HPDE6-E6E7 (cell line): ENCODE measurements around the gene MUC16.
"Not testable (repeated sequence)": the region's sequence is repeated elsewhere in the genome, so short reads cannot be mapped to it uniquely, and the experiment has no call there.

Experiments used
- DNase-seq: peaks from one replicate; pipeline ENCODE4 v3.0.0; 2011; ENCODE audit warnings: missing footprints; ENCODE audit errors: extremely low spot score

MUC16 gene

DNA sequence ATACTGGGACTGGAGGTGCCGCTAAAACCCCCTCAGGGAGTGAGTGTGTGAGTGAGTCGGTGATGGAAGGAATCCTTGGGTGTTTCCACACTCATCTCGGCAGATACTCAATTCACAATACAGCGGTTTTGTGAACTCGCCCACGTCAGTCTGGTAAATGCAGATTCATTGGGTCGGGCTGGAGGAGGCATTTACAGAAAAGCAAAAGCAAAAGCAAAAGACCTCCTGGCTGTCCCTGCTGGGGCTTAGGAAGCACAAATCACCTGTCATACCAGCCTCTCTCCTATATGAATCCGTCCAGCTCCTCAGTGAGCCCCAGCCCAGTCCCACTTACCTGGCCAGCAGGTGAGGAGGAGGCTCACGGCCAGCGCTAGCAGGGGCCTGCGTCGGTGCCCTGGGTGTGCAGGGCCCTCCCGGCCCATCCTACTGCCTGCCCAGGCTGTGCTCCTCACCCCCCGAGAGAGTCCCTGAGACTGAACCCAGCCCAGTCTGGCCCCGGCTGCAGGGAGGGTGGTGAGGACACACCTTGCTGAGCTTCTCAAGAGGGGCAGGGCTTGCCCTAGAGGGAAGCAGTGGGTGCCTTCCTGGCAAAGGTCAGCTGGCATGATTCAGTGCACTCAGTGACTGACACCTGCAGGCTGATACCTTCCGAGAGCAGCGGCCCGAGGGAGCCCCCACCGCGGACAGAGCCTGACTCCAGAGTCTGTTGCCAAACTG, at the start of gene MUC16:
Gene MUC16, minus strand, starts transcription at position 475 of the 717 bp plus-strand sequence.
- DNase-seq = no peak

DNA sequence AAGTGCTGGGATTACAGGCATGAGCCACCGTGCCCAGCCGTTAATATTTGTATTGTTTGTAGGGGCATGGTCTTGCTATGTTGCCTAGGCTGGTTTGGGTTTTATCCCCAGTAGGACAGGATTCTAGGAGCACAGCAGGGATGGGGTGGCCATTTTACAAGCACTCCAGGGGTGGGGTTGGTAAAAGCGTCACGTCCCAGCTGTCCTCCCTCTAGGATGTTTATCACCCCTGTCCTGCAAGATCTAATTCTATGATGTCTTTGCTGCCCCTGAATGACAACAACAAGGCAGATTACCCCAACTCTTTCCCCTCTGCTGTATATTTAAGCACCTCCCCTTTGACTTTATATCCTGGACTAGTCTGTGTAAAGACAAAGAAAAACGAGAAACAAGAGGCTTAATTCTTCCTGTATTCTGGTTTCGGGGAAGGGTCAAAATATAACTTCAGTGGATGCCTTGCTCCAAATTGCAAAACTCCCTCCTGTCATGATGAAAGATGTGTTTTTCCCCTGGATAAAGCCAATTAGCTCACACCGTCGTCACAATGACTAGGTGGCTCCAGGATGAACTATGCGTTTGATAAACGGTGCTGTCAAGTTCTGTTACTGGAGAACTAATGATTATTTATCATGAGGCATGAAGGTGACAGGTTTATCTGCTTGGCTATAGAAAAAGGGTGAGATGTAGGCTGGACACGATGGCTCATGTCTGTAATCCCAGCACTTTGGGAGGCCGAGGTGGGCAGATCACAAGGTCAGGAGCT, 48.9 kb upstream of the MUC16 start:
- DNase-seq = no peak

DNA sequence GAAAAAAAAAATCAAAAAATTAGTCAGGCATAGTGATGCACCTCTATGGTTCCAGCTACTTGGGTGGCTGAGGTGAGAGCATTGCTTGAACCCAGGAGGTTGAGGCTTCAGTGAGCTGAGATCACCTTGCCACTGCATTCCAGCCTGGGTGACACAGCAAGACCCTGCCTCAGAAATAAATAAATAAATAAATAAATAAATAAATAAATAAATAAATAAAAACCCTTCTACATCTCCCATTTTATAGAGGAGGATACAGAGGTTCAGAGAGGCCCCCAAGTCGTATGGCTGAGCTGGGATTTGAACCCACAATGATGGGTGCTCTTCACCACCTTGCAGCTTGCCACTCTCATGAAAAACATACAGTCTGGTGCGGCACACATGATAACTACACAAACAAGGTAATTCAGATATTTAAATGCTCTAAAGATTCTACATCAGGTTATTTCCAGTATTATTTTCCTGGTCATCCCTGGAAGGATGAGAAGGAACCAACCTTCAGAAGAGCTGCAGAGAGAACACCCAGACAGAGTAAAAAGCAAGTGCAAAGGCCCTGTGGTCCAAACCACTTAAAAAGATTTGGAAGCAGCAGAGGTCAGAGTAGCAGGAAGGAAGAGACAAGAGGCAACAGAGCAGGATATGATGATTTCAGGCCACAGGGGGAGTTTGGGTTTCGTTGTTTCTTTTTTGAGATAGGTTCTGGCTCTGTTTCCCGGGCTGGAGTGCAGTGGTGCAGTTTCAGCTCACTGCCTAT, 47.5 kb upstream of the MUC16 start:
- DNase-seq = no peak

DNA sequence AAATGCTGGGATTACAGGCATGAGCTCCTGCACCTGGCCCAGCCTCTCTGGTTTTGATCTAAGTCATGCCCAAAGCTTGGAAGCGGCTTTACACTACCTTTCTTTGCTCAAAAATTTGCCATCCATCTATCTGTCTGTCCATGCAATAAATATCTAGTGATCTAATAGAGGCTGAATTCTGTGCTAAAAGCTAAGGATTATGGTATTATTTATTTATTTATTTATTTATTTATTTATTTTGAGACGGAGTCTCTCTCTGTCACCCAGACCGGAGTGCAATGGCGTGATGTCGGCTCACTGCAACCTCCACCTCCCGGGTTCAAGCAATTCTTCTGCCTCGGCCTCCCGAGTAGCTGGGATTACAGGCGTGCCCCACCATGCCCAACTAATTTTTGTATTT, 45.9 kb upstream of the MUC16 start:
- DNase-seq = not testable (repeated sequence)

DNA sequence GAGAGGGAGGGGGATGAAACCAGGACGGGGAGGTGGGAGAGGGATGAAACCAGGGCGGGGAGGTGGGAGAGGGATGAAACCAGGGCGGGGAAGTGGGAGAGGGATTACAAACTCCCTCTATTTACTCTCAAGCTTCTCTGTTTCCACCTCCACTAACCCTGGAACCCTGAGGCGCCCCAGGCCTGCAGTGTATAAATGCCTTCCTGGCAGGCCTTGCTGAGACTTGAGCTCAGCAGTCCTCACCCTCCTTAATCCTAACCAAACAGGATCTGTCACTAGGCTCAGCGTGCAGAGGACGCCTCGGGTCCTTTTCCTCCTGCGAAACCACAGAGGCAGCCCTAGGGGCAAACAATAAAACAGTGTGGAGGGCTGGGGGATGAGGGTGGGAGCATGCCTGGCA, 44.6 kb upstream of the MUC16 start:
- DNase-seq = peak; percentile 66

DNA sequence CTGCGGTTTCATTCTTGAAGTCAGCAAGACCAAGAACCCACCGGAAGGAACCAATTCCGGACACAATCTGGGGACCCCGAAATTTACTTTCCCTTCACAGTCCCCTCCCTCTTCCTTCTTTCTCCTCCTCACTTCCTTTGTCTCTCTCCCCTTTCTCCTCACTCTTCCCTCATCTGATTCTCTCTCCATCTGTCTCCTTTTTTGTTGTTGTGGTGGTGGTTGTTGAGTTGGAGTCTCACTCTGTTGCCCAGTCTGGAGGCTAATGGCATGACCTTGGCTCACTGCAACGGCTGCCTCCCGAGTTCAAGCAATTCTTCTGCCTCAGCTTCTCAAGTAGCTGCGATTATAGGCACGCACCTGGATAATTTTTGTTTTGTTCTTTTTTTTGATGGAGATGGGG, 44.0 kb upstream of the MUC16 start:
- DNase-seq = no peak

DNA sequence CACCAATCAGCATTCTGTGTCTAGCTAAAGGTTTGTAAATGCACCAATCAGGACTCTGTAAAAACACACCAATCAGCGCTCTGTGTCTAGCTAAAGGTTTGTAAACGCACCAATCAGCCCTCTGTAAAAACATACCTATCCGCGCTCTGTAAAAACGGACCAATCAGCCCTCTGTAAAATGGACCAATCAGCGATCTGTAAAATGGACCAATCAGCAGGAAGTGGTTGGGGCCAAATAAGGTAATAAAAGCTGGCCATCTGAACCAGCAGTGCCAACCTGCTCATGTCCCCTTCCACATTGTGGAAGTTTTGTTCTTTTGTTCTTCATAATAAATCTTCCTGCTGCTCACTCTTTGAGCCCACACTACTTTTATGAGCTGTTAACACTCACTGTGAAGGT, 43.5 kb upstream of the MUC16 start:
- DNase-seq = not testable (repeated sequence)

DNA sequence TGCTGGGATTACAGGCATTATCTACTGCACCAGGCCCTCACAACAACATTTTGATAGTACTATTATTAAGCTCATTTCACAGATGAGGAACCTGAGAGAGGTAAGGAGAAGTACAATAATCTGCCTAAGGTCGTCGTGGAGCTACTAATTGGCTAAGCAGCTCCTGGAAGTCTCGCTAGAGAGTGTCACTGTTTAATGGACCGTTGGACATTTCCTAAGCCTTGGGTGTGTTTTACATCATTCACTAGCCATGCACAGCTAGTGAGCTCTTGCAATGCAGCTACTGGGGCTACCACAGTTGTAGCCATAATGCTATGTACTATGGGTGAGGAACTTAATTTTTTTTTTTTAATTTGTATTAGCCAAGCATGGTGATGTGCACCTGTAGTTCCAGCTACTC, 42.7 kb upstream of the MUC16 start:
- no peak for DNase-seq

DNA sequence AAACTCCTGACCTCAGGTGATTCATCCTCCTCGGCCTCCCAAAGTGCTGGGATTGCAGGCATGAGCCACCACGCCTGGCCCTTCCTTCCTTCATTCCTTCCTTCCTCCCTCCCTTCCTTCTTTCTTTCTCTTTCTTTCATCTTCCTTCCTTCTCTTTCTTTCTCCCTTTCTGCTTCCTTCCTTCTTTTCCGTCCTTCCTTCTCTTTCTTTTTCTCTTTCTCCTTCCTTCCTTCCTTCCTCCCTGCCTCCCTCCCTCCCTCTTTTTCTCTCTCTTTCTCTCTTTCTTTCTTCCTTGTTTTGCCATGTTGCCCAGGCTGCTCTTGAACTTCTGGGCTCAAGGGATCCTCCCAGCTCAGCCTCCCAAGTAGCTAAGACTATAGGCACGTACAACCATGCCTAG, 36.5 kb upstream of the MUC16 start:
- DNase-seq = no peak

DNA sequence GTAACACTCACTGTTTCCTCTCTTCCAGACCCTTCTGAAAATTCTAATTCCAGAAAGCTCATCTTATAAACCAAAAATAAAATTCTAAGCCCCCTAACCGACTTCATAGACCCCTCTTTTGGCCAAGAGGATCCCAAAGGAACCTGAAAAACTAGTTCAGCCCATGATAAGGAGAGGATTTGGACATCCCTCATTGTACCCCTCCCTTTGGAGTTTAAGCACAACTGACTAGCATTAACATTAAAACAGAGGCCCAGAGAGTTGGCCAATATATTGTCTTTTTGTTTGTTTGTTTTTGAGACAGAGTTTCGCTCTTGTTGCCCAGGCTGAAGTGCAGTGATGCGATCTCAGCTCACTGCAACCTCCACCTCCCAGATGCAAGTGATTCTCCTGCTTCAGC, 34.2 kb upstream of the MUC16 start:
- no peak for DNase-seq

DNA sequence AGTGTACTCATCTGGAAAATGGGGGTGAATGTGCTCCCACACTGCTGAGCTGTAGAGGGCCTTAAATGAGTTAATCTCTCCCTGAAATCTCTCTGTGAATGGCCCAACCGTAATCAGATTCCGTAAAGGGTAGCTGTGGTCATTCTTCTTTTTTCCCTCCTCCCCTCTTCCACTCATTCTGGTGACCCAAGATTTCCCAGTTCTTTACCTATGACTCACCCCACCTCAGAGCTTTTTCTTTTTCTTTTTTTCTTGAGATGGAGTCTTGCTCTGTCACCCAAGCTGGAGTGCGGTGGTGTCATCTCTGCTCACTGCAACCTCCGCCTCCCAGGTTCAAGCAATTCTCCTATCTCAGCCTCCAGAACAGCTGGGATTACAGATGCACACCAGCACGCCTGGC, 33.3 kb upstream of the MUC16 start:
- DNase-seq = no peak

DNA sequence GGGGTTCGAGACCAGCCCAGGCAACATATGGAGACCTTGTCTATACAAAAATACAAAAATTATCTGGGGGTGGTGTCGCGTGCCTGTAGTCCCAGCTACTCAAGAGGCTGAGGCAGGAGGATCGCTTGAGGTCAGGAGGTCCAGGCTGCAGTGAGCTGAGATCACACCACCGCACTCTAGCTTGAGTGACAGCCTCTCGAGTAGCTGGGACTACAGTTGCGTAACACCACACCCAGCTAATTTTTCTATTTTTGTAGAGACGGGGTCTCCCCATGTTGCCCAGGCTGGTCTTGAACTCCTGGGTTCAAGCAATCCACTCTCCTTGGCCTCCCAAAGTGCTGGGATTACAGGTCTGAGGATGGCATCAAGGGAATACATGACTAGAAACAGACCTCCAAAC, 30.8 kb upstream of the MUC16 start:
- no peak for DNase-seq

DNA sequence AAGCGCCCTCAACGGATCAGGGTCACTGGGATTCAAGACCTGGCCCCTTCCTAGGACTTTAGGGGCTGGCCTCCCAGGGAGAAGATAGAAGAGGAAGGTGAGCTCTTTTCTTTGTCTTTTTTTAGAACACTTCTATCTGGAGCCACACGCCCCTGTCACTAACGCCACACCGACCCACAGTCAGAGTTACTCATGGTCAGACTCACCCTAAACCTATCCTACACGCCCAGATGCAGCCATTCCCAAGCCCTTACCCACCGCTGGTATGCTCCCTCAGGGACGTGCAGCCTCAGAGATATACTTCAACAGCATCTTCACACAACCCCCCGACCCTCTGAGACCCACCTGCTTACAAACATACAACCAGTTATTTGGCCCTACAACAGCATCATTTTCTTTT, 29.9 kb upstream of the MUC16 start:
- DNase-seq = no peak

DNA sequence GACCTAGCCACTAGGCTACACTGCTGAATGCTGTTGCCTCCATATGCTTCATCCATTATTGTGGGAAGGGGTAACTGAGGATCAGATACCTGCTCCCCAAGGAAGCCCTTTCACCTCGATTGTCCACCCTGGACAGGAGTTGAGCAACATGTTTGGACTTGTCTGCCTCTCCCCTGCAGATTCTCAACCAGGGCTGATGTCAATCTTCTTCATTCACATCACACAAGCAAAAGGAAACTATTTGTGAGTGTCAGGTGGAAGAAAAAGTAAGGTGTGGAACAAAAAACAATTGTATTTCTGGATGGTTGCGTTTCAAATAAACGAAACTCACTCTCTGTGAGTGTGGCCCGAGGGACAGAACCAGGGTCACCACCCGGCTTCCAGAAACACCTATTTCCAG, 29.5 kb upstream of the MUC16 start:
- peak; percentile 71 for DNase-seq

DNA sequence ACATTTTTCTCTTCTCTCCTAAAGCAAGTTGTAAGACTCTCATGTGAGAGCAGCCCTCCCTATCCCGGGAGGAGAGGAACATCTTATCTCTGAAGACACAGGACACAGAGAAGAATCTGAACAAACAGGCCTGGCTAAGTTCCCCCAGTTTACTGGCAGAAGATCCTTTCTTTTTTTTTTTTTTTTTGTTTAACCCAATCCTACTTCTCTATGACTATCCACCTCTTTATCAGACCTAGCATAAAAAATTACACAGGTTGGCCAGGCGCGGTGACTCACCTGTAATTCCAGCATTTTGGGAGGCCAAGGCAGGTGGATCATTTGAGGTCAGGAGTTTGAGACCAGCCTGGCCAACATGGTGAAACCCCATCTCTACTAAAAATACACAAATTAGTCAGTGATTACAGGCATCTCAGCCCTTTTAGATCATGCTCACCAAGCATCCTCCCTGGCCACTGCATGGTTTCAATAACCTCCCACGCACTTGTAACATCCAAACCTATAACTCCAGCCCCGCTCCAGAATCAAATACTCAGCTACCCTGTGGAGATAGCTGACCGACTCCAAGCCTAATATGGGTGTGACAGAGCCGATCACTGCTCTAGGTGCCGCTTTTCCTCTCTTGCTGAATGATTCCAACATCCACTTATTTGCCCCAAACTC, 27.3 kb upstream of the MUC16 start:
- DNase-seq = no peak

DNA sequence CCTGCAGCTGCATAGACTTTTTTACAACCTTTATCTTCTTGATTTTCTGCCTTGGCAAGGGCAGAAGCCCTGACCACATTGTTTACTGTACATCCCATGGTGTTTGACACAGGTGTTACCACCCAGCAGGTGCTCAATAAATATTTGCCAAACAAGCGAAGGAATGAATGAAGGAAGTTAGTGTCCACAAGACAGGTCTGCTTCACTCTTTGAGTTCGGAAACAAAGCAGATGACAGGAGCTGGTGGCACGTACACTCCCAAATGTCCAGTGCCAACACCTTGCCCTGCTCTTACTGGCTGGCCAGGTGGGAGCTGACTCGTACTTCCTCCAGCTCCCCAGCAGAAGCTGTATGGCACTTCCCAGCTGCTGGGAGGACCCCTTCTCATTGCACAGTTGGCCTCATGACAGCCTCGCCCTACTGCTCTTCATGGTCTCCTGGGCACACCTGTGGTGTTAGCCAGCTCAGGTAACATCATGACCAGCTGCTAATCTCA, 22.0 kb upstream of the MUC16 start:
- DNase-seq = no peak

DNA sequence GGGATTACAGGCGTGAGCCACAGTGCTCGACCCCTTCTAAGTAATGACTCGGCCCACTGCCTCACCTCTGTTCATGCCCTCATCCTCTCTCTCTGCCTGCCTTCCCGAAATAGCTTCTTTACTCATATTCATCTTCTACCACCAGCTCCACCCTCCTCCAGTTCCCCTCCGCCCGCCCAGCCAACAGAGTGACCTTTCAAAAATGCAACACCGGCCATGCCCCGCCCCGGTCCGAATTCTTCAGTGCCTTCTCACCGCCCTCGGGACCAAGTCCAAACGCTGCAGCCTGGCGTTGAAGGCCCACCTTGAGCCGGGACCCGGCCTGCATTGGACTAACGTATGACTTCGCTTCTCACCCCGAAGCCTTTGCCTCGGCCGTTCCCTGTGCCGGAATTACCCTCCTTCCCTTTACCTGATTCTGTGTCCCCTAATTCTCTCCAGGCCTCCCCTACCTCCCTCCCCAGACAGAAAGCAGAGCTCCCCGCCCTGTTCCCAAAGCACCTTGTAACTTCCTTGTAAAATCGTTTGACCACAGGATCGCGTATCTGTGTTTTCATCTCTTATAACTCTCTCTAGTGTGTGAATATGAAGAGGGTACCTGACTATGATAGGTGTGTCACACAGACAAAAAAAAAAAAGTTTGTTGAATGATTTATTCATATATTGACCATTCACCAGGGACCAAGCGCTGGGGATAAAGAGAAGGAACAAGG, 8.1 kb upstream of the MUC16 start:
- no peak for DNase-seq

DNA sequence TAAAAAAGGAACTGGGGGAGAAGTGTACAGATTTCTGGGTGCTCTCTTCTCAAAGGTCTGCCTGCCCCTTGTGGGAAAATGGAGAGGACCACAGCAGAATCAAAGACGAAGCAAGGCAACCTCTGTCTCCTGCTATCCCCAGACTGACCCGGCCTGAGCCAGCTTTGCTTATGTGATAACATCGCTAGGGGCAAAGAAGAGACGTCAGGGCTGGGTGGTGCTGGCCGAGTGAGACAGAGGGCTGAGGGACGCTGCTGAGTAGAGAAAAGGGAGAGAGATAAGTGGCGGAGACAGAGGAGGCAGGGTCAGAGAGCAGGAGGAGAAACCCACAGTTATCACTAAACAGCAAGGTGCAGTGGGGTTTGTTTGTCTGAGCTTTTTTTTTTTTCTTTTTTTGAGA, 4.6 kb upstream of the MUC16 start:
- DNase-seq = no peak

DNA sequence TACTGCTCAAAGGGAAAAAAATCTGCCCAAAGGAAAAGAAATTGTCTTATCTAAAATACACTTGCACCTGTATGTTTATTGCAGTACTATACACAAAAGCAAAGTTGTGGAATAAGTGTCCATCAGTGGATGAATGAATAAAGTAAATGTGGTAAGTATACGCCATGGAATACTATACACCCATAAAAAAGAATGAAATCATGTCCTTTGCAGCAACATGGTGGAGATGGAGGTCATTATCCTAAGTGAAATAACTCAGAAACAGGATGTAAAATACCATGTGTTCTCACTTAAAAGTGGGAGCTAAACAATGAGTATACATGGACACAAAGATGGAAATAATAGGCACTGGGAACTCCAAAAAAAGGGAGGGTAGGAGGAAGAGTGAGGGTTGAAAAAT, 3.8 kb upstream of the MUC16 start:
- DNase-seq = no peak

DNA sequence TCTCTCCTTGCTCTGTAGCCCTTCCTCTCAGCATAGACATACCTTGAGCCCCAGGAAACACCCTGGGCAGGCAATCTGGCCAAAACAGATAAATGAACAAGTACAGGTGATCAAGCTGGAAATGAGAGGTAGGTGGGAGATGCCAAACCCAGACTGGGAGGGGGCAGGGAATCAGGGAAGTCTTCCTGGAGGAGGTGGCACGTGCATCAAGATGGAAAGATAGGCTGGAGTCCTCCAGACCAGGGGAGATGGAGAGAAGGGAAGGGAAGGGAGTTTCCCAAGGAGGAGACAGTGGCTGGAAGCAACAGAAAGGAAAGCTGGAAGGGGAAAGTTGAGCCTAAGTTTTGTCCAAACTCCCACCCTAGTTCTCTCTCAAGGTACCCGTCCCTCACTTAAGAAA, 1.7 kb upstream of the MUC16 start:
- no peak for DNase-seq

DNA sequence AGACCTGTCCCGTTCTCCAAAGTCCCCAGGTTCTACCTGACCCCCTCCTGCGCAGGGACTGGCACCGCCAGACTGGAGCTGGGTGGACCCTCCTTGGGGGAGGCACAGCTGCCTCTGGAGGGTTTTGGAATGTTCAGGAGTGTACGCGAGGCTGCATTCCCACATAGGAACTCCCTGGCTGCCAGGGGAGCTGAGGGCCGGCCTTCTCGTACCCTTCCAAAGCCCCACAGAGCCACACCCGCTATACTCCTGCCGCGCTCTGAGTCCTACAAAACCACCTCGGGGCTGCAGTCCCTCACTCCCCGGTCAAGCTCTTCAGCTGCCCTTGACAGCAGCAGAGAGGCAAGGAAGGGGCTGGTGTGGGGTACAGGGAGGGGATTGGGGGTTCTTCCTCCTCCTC, 484 bp upstream of the MUC16 start:
- DNase-seq = no peak
